NCI-H1092 (cell line): ENCODE data around the gene INPP5A.
"Not testable (repeated sequence)": the region's sequence is repeated elsewhere in the genome, so short reads cannot be mapped to it uniquely, and the experiment has no call there.

Experiments
- DNase-seq: peaks from one replicate; lab custom pipeline; 2025; lab: John Stamatoyannopoulos, UW

INPP5A gene

DNA sequence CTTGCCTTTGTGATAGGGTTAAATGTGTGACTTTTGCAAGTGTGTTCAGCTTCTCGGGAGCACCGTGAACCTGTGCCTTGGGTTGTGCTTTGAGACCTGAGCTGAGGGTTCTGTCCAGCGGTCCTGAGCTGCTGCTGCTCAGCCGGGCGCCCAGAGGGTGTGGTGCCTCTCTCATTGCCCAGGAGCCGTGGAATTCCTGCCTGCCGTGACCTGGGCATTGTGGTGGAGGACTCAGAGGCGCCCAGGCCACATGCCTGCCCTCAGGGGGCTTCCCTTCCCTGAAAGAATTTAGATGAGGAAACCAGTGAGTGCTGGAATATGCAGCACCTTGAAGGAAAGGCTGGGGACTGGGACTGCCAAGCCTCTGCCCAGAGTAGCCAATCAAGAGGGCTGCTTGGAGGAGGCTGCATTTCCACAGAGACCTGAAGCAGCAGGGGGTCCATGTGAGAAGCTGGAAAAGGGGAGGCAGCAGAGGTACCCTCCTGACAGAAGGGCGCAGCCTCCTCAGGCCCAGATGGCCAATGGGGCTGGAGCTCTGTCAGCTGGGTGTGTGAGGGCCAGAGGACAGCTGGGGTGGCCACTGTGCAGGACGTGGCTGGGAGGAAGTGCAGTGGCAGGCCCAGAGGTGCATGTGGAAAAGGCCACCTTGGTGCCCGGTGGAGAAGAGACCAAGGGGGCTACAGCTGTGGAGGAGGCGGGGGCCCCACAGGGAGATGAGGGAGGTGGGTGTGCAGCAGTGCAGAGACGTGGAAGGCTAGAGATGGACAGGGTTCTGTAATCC, 141.0 kb downstream of the INPP5A start:
- no peak for DNase-seq

DNA sequence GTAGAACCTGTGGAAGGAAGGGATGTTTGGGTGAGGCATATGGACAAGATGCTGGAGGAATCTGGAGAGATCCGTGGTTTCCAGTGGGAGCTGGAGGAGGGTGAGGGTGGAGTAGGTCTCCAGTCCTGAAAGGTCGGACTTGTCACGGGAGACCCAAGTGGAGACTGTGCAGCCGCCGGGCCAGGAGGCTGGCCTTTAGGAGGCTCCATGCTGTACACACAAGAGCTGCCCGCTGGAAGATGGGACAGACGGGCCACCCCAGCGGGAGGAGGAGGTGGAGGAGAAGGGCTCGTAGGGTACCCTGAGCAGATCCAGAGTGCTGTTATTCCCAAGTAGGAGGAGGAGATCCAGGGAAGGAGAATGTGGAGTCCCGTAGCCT, 141.6 kb downstream of the INPP5A start:
- DNase-seq, result no peak

DNA sequence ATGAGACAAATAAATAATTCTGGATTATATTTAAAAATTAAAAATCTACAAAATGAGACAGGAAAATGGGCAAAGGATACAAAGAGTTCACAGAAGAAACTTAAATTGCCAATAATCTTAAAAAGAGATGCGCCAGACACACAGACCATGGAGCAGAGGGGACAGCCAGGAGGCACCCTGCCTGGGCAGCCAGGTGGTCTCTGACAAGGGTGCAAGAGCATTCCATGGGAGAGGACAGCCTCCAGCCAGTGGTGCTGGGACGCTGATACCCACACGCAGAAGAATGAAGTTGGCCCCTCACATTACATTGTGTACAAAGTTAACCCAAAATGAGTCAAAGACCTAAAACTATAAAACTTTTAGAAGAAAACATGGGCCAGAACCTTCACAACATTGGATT, 142.1 kb downstream of the INPP5A start:
- no peak for DNase-seq

DNA sequence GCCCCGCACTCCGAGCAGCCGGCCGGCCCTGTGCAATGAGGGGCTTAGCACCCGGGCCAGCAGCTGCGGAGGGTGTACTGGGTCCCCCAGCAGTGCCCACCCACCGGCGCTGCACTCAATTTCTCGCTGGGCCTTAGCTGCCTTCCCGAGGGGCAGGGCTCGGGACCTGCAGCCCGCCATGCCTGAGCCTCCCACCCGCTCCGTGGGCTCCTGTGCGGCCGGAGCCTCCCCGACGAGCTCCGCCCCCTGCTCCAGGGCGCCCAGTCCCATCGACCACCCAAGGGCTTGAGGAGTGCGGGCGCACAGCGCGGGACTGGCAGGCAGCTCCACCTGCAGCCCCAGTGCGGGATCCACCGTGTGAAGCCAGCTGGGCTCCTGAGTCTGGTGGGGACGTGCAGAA, 143.2 kb downstream of the INPP5A start:
- not testable (repeated sequence) for DNase-seq

DNA sequence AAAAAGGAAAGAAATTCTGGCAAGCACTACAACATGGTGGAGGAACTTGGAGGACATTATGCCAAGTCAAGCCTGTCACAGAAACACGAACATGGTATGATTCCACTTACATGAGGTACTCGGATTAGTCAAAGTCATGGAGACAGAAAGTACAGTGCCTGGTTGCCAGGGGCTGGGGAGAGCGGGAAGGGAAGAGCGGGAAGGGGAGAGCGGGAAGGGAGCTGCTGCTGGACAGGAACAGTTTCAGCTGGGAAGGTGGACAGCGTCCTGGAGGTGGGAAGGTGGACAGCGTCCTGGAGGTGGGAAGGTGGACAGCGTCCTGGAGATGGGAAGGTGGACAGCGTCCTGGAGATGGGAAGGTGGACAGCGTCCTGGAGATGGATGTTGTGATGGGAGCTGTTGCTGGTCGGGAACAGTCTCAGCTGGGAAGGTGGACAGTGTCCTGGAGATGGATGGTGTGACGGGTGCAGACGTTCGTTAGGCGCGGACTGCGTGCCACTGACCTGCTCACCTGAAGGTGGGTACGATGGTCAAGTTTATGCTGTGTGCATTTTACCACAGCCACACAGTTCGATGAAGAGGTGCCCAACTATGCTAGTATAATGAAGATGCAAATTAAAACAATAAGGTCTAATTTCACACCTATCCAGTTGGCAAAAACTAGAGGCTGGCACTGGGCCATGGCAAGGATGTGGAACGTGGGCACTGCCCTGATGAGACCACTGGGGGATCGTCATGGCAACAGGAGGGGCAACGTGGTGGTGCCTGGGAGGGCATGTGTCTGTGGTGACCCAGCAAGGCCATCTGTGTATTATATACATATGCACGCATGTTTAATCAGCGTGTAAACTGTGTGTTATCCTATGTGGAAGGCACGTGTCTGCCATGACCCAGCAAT, 144.5 kb downstream of the INPP5A start:
- DNase-seq, result no peak

DNA sequence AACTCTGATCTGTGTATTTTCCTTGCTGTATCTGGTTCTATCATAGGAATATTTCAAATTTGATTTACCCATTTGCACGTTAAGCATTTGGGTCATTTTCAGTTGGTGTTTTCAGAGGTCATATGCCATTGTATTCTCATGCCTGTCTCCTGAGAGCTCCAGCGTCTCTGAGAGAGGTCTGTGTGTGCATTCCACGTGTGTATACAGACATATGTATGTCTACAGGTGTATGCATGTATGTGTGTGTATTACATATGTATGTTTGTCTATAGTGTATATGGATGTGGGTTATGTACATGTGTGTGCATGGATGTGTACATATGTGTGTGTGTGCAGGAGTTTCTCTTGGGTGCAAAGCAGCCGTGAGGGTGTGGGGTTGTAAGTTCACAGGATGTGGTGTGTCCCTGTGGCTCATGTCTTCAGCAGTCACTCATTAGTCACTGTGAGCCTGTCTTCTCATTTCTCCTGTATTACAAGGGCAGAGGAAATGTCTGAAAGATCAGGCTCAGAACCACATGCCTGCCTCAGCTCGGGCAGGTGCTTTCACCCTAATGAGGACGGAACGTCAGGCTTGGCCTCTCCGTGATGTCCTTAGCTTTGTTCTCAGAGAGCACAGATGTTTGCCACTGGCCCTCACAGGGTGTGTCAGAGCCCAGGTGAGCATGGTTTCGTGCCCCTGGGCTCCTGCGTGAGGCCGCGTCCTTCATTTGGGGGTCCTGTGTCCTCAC, 146.7 kb downstream of the INPP5A start:
- no peak for DNase-seq

DNA sequence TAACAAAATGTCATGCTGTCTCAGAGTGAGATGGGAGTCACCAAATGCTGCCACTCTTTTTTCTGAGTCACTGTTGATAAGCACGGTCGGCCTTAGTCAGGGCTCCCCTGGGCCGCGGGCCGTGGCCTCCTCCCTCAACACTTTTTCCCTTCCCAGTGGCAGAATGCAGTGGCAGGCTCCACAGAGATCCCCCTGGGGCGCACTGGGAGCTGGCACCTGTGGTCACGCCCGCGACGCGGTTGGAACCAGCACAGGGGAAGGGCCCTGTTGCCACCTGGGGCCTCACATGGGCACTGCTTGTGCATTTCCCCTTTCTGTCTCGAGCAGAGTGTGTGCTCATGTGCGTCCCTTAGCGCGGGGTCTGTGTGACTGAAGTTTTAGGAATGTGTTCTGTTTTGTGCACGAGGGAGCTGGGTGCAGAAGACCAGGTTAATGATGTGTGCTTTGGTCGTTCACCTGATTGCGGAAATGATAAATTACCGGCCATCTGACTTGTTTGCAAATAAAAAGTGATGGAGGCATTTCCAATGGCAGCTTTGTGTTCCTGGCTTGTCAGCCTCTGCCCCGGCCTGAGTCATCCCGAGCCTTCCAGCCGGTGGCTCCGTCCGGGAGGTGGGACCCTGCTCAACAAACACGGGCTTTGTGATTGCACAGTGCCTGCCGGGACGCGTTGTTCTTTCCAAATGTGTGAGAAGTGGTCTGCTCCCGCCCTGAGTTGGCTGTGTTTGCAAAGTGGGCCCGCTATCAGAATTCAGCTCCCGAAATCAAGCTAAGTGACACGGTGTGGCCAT, 147.7 kb downstream of the INPP5A start:
- DNase-seq, result no peak

DNA sequence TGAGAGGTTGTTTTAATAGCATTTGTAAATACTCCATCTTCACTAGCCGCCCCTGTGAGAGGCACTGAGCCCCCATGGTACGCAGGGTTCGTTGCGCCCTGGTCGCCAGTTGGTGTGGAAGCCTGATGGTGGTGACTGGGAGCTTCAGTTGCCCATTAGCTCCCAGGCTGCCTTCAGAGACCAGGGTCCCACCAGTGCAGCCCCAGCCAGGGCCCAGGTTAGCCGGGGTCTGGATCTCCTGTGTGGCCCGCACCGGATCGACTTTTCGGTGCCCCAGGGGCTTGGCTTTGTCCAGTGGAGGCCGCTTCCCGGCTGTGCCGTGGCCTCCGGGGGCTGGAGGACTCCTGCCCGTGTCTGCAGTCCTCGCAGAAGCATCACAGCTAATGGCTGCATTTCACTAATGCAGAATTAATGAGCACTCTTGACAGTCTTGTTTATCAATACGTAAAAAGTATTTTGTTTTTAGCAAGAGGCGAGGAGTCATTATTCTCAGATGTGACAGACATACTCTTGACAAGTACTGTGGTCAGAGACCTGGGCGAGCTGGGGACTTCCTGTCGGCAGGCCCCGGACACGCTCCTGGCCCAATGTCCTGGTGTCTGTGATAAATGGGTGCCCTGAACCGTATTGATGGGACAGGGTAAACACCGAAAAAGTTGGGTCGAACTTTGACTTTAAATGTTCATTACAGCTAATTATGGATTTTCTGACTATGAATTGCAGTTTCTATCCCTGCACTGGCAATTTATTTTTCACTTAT, 148.5 kb downstream of the INPP5A start:
- DNase-seq, result no peak

DNA sequence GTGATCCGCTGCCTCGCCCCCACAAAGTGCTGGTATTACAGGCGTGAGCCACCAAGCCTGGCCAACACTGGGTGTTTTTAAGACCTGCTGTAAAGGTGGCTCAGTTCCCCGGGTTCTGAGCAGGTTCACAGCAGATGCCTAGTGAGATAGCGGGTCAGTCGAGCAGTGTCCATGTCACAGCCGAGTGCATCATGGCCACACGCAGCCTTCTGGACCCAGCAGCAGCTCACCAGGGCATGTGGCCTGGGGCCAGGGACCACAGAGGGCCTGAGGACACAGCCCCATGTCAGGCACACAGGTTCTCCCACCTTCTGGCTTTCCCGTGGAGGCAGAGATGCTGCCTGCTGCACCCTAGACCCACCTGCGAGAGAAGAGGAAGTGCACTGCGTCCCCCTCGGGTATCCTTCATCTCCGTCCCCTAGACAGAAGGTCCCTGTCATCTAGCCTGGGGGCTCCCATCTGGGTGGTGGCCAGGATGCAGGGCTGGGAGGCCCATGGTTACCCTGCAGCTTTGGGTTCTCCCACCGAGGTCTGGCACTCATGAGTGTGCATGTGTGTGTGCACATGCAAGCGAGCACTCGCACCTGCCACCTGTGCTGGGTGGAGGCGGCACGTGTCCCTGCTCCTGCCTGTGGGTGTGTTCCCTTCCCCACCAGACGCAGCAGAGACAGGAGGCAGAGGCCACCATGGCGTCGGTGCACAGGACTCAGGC, 149.8 kb downstream of the INPP5A start:
- DNase-seq, result no peak

DNA sequence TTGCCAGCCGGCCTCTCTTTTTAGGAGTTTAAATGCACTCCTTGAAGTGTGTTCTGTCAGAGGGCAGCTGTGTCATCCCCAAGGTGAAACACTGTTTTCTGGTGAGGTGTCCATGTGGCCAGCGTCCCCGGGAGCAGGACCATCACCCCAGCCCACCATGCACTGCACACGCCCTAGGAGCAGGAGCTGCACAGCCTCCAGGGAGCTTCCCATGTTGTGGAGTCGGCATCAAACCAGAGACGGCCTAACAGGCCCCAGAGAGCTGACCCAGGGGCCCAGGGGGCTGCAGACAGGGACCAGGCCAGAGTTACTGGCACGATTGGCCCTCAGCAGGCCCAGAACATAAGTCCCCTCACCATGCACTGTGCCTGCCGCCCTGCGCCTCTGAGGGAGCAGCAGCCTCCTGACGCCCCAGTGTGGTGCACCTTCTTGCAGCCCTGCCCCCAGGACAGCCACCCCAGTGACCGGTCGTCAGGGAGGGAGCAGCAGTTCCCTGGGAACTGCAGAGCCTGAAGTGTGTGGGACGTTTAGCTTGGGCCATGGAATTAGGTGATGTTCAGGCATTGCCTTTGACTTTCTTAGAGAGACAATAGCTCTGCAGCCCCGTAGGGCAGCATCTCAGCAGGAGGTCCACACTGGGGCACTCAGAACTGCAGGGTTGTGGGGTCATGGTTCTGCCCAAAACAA, 150.4 kb downstream of the INPP5A start:
- no peak for DNase-seq

DNA sequence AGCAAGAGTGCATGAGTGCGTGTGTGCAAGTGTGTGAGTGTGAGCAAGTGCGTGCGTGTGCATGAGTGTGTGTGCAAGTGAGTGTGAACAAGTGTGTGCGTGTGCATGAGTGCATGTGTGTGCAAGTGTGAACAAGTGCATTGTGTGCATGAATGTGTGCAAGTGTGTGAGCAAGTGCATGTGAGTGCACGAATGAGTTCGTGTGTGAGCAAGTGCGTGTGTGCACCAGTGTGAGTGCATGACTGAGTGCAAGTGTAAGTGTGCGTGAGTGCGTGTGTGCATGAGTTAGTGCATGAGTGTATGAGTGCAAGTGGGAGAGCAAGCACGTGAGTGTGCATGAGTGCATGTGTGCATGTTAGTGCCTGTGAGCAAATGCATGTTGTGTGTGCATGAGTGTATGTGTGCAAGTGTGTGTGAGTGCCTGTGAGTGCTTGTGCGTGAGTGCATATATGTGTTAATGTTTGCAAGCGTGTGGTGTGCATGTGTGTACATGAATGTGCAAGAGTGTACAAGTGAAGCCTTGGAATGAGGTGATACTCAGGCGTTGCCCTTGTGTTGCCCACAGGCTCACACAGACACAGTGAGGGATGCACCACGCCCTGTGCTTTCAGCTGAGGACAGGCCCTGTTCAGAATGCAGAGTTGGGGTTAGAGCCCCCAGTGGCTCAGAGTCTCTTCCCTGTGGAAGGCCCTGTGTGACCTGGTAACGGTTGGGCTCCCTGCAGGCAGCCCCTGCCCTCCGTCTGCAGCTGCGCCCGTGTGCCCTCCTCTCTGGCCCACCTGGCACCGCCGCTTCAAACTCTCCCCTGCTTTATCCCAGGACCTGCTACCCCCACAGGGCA, 151.2 kb downstream of the INPP5A start:
- no peak for DNase-seq

DNA sequence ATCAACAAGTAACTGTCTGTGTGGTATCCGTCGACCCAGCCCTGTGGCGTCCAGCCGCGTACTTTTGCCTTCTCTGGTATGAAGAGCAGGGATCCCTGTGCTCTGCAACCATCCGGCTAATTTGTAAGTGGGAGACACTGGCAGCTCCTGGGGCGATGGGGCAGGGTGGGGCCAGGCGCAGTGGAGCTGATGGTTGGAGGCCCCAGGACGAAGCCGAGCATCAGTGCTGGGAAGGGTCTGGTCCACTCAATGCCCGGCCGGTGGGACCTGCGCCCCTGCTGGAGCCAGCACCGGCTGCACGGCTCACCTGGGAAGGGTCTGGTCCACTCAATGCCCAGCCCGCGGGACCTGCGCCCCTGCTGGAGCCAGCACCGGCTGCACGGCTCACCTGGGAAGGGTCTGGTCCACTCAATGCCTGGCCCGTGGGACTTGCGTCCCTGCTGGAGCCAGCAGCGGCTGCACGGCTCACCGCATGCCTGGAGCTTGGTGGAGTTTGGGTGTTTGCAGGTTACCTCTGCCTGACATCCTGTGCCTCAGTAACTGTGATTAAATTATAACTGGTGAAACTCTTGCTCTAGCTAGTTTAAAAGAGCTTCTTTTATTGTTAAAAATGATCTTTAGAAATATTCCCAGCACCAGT, 152.3 kb downstream of the INPP5A start:
- no peak for DNase-seq

DNA sequence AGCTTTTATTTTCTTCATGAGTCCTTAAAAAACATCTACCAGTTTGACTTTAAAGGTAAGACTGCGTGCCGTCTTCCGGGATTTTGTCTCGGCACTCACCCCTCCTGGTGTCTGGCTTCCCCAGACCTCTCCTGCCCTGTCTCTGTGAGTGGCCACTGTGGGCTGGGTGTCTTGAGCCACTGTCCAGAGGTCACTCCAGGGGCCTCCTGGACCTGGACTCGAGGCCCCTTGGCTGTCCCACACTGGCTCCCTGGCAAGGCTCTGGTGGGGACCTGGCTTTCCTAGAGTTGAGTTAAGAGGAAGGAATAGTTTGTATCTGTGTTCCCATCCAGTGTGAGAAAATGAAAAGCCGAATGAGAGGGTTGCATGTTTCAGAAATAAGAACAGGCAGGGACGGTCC, 152.8 kb downstream of the INPP5A start:
- no peak for DNase-seq

DNA sequence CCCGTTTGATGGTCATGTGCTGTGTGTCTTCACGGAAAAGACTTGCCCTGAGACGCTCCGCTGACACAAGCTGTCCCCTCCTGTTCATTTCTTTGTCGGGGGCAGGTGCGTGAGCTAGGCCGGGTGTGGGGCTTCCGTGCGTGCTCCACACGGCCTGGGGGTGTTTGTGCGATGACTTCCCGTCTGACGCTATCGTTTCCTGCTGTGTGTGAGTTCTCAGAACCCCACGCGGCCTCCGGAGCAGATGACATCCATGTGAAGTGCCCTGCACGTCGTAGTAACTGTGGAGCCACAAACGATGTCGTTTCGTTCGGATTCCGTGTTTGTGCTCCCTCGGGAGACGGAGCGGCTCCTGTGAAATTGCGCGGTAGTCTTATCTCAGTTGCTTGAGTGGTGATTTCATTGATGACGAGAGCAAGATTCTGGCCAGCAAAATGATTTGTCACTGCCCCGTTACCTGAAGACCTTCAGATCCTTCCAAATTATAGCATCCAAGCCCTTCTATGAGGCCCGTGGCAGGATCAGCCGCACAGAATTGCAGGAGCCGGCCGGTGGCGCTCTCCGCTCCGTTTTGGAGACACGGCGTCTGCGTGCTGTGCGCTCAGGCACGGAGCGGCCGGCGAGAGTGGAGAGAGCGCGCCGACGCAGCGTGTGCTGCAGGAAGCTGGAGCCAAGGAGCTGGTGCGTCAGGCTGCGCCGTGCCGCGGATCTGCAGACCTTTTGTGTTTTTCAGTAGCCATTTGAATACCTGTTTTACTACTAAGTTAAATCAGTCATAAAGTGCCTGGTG, 153.4 kb downstream of the INPP5A start:
- no peak for DNase-seq

DNA sequence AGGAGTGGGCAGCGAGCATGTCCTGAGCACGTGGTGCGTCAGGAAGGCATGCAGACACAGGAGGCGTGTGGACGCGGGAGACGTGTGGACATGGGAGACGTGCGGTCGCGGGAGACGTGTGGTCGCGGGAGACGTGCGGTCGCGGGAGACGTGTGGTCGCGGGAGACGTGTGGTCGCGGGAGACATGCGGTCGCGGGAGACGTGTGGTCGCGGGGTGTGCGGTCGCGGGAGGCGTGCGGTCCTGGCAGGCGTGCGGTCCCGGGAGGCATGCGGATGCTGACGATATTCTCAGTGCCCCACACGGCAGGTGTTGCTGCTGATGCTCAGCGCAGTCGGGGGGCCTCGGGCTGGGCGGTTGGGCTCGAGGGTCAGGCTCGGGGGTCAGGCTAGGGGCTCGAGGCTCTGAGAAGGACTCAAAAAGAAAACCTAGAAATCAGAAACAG, 154.1 kb downstream of the INPP5A start:
- no peak for DNase-seq

DNA sequence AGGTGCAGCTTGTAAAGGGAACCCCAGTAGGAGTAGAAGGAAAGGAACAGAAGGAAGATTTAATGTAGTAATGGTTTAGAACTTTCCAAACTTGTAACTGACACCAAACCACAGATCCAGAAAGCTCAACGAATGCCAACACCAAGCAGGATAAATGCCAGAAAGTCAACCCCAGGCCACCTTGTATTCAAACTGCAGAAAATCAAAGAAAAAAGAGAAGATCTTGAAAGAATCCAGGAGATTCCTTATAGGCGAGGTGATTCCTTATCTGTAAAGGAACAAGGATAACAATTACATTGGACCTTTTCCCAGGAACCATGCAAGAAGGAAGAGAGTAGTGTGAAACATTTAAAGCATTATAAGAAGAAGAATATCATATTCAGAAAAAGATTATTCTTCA, 154.7 kb downstream of the INPP5A start:
- DNase-seq, result no peak

DNA sequence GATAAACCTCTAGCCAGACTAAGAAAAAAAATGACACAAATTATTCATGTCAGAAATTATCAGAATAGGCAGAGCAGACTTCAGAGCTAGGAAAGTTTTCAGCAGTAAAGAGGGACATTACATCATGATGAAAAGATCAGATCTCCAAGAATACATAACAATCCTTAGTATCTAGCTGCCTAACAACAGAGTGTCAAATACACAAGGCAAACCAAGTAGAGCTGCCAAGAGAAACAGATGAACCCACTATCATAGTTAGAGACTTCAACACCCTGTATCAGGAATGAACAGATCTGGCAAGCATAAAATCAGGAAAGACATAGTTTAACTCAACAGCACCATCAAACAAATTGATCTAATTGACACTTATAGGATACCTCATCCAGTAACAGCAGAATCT, 156.1 kb downstream of the INPP5A start:
- no peak for DNase-seq

DNA sequence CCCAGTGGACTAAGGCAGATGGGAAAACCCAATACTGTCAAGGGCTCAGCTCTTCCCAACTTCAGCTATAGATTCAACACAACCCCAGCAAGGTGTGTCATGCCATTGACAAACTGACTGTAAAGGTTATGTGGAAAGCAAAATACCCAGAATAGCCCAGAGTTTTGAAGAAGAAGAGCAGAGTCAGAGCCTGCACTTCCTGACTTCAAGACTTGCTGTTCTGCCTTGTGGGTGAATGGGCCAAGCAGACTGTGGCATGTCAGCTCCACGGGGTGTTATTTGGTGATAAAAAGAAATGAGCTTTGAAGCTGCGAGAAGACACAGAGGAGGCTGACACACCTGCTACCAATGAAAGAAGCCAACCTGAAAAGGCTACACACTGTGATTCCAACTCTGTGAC, 158.6 kb downstream of the INPP5A start:
- no peak for DNase-seq
